ACC112 (cell line): ENCODE measurements around the gene MRPL3.

Experiments
- H2AFZ ChIP-seq: fragments of 200-600 bp; sonication (generic); one replicate; pipeline ENCODE4 v1.6.0; 2017; ENCODE audit warnings: antibody characterized with exemption, low read length; ENCODE audit not compliant: unreplicated experiment
- H3K27ac ChIP-seq: fragments of 200-600 bp; sonication (generic); 2 replicates; pipeline ENCODE4 v1.5.1; 2014; ENCODE audit warnings: low read depth, mild to moderate bottlenecking, antibody characterized with exemption, low read length, moderate library complexity
- H3K27me3 ChIP-seq: fragments of 200-600 bp; sonication (generic); 2 replicates; pipeline ENCODE4 v1.6.1; 2014; ENCODE audit warnings: mild to moderate bottlenecking, antibody characterized with exemption, low read length, moderate library complexity, mixed read lengths; ENCODE audit not compliant: insufficient read depth
- H3K36me3 ChIP-seq: fragments of 200-600 bp; sonication (generic); 2 replicates; pipeline ENCODE4 v1.6.1; 2016; ENCODE audit warnings: mild to moderate bottlenecking, antibody characterized with exemption, low read length, moderate library complexity, mixed read lengths; ENCODE audit not compliant: insufficient read depth
- H3K4me1 ChIP-seq: fragments of 200-600 bp; sonication (generic); one replicate; pipeline ENCODE4 v1.6.1; 2016; ENCODE audit warnings: low read length, mixed read lengths; ENCODE audit not compliant: insufficient read depth, unreplicated experiment, control insufficient read depth
- H3K4me3 ChIP-seq: fragments of 200-600 bp; sonication (generic); 2 replicates; pipeline ENCODE4 v1.5.1; 2014; ENCODE audit warnings: mild to moderate bottlenecking, low read depth, low read length
- H3K79me2 ChIP-seq: fragments of 200-600 bp; sonication (generic); one replicate; pipeline ENCODE4 v1.6.0; 2016; ENCODE audit warnings: low read length; ENCODE audit not compliant: control insufficient read depth, unreplicated experiment, insufficient read depth

The MRPL3 gene

DNA sequence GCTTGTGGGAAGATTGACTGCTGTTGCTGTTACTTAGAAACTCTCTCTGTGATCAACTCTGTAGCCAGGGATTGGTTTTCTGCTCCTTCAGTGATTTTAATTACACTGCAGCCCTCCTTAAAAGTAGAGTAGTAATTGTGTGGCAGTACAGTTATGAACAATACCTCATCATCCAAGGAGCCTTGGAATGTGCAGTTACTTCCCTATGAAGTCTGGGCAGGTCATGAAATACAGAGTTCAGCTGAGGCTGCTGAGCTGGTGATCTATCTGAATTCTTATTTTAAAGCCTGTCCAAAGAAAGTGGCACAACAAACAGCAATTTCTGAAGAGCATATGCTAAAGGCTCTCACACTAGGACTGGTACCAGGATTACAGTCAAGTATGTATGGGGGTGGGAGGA lies 37.4 kb upstream of the MRPL3 start:
- Histone ChIP-seq H3K27ac (no peak overlapping the region), H3K27me3 (no peaks in the 10 kb centered on the region)

GRCh38 chr3:131538968-131539367 lies 36.2 kb upstream of the MRPL3 start:
- H3K36me3 ChIP-seq = no peaks in the 10 kb centered on the region
- no peaks in the 10 kb centered on the region for H3K27me3 ChIP-seq
- H3K27ac ChIP-seq = no peak overlapping the region
- no peak overlapping the region for H2AFZ ChIP-seq
- no peaks in the 10 kb centered on the region for H3K79me2 ChIP-seq
- H3K4me1 ChIP-seq = peaks cover 11% of the 10 kb centered on the region
- no peak overlapping the region for H3K4me3 ChIP-seq

More for the DNA sequence above, 37.4 kb upstream of the MRPL3 start:
- Histone ChIP-seq H3K36me3 (no peaks in the 10 kb centered on the region), H3K79me2 (no peaks in the 10 kb centered on the region), H3K4me1 (peaks cover 18% of the 10 kb centered on the region), H3K4me3 (no peak overlapping the region), H2AFZ (no peak overlapping the region)

DNA sequence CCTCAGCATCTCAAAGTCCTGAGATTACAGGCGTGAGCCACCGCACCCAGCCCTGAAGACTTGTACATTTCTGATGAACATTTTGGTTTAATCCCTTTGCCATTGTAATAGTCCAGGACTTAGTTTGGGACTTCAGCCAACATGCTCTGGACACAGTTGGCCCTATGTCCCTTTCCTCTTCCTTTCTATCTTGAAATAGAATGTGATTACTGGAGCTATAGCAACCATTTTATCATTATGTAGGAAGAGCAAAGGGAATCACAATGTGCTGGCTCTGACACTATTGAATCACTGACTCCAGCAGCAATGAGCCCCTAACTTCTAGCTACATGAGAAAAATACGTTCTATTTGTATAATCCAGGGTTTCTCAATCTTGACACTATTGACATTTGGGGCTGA lies 34.8 kb upstream of the MRPL3 start:
- Histone ChIP-seq H3K27ac (no peak overlapping the region), H3K79me2 (no peaks in the 10 kb centered on the region), H2AFZ (no peak overlapping the region), H3K4me1 (peaks cover 6% of the 10 kb centered on the region), H3K27me3 (no peaks in the 10 kb centered on the region), H3K4me3 (no peak overlapping the region), H3K36me3 (no peaks in the 10 kb centered on the region)

- Histone ChIP-seq H3K79me2 (no peaks in the 10 kb centered on the region), H3K27me3 (no peaks in the 10 kb centered on the region), H3K27ac (no peak overlapping the region), H3K36me3 (no peaks in the 10 kb centered on the region), H2AFZ (no peak overlapping the region), H3K4me1 (peaks cover 6% of the 10 kb centered on the region), H3K4me3 (no peak overlapping the region)
These were observed 32.8 kb upstream of the MRPL3 start for GRCh38 chr3:131535596-131535995.

DNA sequence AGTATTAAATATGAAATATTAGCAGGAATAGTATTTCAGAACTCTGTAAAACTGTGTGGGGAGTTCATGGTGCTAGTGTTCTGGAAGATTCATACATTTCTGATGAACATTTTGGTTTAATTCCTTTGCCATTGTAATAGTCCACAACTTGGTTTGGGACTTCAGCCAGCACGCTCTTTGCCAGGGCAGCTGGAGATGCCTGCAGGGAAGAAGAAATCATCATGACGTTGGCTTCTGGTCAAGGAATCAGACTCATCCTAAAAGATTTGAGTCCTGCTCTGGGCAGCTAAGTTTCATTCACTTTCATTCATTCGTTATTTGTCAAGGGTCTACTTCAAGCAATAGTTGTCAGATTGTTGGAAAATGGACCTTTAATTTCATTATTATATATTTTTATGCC lies 32.4 kb upstream of the MRPL3 start:
- H3K27ac ChIP-seq = no peak overlapping the region
- H3K4me1 ChIP-seq = peaks cover 6% of the 10 kb centered on the region
- H2AFZ ChIP-seq = no peak overlapping the region
- H3K36me3 ChIP-seq = no peaks in the 10 kb centered on the region
- H3K79me2 ChIP-seq = no peaks in the 10 kb centered on the region
- H3K27me3 ChIP-seq = no peaks in the 10 kb centered on the region
- H3K4me3 ChIP-seq = no peak overlapping the region

- H3K36me3 ChIP-seq = no peaks in the 10 kb centered on the region
- H3K4me1 ChIP-seq = peaks cover 6% of the 10 kb centered on the region
- H3K4me3 ChIP-seq = no peak overlapping the region
- H3K79me2 ChIP-seq = no peaks in the 10 kb centered on the region
- H2AFZ ChIP-seq = no peak overlapping the region
- H3K27me3 ChIP-seq = no peaks in the 10 kb centered on the region
- no peak overlapping the region for H3K27ac ChIP-seq
These were observed 29.9 kb upstream of the MRPL3 start for GRCh38 chr3:131532645-131533044.

- peaks cover 4% of the 10 kb centered on the region for H3K4me1 ChIP-seq
- H3K27me3 ChIP-seq = no peaks in the 10 kb centered on the region
These were observed 28.1 kb upstream of the MRPL3 start for GRCh38 chr3:131530843-131531242.

GRCh38 chr3:131530388-131530787 lies 27.6 kb upstream of the MRPL3 start:
- Histone ChIP-seq H3K4me1 (no peaks in the 10 kb centered on the region), H3K79me2 (no peaks in the 10 kb centered on the region), H2AFZ (no peak overlapping the region), H3K27ac (no peak overlapping the region), H3K36me3 (no peaks in the 10 kb centered on the region), H3K27me3 (no peaks in the 10 kb centered on the region), H3K4me3 (no peak overlapping the region)

More at GRCh38 chr3:131530843-131531242, 28.1 kb upstream of the MRPL3 start:
- no peak overlapping the region for H3K4me3 ChIP-seq
- no peak overlapping the region for H2AFZ ChIP-seq
- H3K27ac ChIP-seq = no peak overlapping the region
- no peaks in the 10 kb centered on the region for H3K36me3 ChIP-seq
- H3K79me2 ChIP-seq = no peaks in the 10 kb centered on the region

DNA sequence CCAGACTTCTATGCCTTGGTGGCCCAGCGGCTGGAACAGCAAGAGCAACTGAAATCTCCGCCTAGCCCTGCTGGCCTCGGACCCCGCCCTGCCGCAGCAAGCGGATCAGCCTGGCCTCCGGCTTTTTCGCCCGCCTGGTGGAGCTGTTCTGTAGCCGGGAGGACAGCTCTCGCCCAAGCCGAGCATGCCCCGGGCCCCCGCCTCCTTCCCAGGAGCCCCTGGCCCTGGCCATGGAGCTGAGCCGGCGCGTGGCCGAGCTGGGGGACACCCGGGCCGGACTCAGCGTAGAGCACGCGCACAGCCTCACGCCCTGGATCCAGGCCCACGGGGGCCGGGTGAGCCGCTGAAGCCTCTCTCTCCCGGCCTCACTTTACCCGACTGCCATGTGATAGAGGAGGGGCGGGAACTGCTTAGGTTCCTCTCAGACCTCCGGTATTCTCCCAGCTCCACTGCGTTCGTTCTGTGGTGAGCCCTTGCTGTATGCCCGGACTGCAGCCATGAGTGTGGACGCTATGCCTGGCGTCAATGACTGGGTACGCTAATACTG lies 24.1 kb upstream of the MRPL3 start:
- Histone ChIP-seq H3K4me3 (peak overlapping the region; percentile 77), H3K27ac (no peak overlapping the region), H3K27me3 (peaks cover 17% of the 10 kb centered on the region), H2AFZ (peak overlapping the region; percentile 98), H3K4me1 (no peaks in the 10 kb centered on the region), H3K79me2 (no peaks in the 10 kb centered on the region), H3K36me3 (no peaks in the 10 kb centered on the region)

- Histone ChIP-seq H3K4me3 (no peak overlapping the region), H2AFZ (no peak overlapping the region), H3K79me2 (no peaks in the 10 kb centered on the region), H3K4me1 (no peaks in the 10 kb centered on the region), H3K27me3 (peaks cover 9% of the 10 kb centered on the region; the same call in 1 of the 2 replicates), H3K36me3 (no peaks in the 10 kb centered on the region), H3K27ac (no peak overlapping the region)
These were observed 15.9 kb upstream of the MRPL3 start for GRCh38 chr3:131518680-131519079.

GRCh38 chr3:131505421-131505820 lies 2.6 kb upstream of the MRPL3 start:
- H3K4me1 ChIP-seq = peaks cover 21% of the 10 kb centered on the region
- no peak overlapping the region for H2AFZ ChIP-seq
- no peak overlapping the region for H3K4me3 ChIP-seq
- H3K79me2 ChIP-seq = peaks cover 32% of the 10 kb centered on the region
- peaks cover 9% of the 10 kb centered on the region; the same call in 1 of the 2 replicates for H3K36me3 ChIP-seq
- H3K27ac ChIP-seq = no peak overlapping the region
- peaks cover 10% of the 10 kb centered on the region; the same call in 1 of the 2 replicates for H3K27me3 ChIP-seq
